ENCODE data around the gene NMNAT3. TPM values are rescaled to one million over a fixed set of nuclear protein-coding genes. Genes with fewer than 3 reads are reported as not detected.

Gene NMNAT3
- total RNA-seq, 1 donor from 2014 or later = 13.6 TPM

DNA sequence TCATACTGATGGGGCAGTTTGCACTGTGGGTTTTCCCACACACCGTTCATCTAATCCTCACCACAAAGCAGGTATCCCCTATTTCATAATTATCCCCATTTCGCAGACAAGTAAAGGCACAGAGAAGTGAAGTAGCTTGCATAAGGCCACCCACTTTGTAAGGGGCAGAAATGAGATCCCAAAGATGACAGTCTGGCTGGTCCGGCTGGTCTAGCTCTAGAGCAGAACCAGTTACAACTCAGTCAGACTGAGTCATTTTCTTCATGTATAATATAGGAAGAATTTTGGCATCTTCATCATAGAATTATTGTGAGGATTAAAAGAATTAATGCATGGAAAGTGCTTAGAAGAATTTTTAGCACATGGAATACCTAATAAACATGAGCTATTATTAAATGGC is 148.8 kb downstream of the NMNAT3 start:
- peaks cover 20% of the 10 kb centered on the region for H3K36me3 Mint-ChIP-seq
- peaks cover 58% of the 10 kb centered on the region for H3K4me1 Mint-ChIP-seq
- no peak overlapping the region for H3K4me3 Mint-ChIP-seq
- no peaks in the 10 kb centered on the region for H3K9me3 Mint-ChIP-seq
- DNase-seq (ENCODE audit: low spot score in 2 of 2, unreplicated experiment in 2 of 2) = no peak
- no peak overlapping the region for H3K27ac Mint-ChIP-seq
- TF ChIP-seq, protein P1, sequence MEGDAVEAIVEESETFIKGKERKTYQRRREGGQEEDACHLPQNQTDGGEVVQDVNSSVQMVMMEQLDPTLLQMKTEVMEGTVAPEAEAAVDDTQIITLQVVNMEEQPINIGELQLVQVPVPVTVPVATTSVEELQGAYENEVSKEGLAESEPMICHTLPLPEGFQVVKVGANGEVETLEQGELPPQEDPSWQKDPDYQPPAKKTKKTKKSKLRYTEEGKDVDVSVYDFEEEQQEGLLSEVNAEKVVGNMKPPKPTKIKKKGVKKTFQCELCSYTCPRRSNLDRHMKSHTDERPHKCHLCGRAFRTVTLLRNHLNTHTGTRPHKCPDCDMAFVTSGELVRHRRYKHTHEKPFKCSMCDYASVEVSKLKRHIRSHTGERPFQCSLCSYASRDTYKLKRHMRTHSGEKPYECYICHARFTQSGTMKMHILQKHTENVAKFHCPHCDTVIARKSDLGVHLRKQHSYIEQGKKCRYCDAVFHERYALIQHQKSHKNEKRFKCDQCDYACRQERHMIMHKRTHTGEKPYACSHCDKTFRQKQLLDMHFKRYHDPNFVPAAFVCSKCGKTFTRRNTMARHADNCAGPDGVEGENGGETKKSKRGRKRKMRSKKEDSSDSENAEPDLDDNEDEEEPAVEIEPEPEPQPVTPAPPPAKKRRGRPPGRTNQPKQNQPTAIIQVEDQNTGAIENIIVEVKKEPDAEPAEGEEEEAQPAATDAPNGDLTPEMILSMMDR (IDR thresholded peaks at IDR 0.05; ENCODE audit: unreplicated experiment) = no peak
- H3K27me3 Mint-ChIP-seq (ENCODE audit: low read depth) = no peaks in the 10 kb centered on the region

GRCh38 chr3:139528281-139528680 is 149.5 kb downstream of the NMNAT3 start:
- H3K4me1 Mint-ChIP-seq = peaks cover 56% of the 10 kb centered on the region
- no peak for DNase-seq (ENCODE audit: low spot score in 2 of 2, unreplicated experiment in 2 of 2)
- H3K27ac Mint-ChIP-seq = no peak overlapping the region
- peaks cover 22% of the 10 kb centered on the region for H3K36me3 Mint-ChIP-seq
- H3K9me3 Mint-ChIP-seq = no peaks in the 10 kb centered on the region
- H3K27me3 Mint-ChIP-seq (ENCODE audit: low read depth) = no peaks in the 10 kb centered on the region
- H3K4me3 Mint-ChIP-seq = no peak overlapping the region
- TF ChIP-seq, protein P1 (IDR thresholded peaks at IDR 0.05; ENCODE audit: unreplicated experiment) = no peak

- peaks cover 46% of the 10 kb centered on the region for H3K4me1 Mint-ChIP-seq
- peaks cover 29% of the 10 kb centered on the region for H3K36me3 Mint-ChIP-seq
- no peak overlapping the region for H3K4me3 Mint-ChIP-seq
- H3K27ac Mint-ChIP-seq = no peak overlapping the region
- no peaks in the 10 kb centered on the region for H3K27me3 Mint-ChIP-seq (ENCODE audit: low read depth)
- DNase-seq (ENCODE audit: low spot score in 2 of 2, unreplicated experiment in 2 of 2) = no peak
- H3K9me3 Mint-ChIP-seq = no peaks in the 10 kb centered on the region
- TF ChIP-seq, protein P1 (IDR thresholded peaks at IDR 0.05; ENCODE audit: unreplicated experiment) = no peak
Measured at GRCh38 chr3:139527265-139527664, 150.5 kb downstream of the NMNAT3 start.

DNA sequence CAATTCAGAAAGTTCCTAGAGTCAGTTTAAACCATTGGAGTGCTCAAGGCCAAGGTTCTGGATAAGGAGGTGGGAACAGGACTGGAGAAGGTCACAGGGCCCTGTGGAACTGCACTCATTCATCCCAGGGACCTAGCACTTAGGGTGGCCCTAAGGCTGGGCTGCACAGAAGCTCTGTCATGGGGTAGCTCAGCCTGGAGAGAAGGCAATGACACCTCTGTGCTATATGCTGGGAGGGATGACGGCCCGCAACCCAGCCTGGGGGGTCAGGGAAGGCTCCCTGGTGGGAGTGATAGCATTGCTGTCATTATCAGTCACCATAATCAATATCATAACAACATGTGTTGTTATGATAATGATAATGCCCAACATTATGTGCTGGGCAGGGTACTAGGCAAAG is 151.6 kb downstream of the NMNAT3 start:
- Mint-ChIP-seq H3K4me1 (peaks cover 34% of the 10 kb centered on the region), H3K9me3 (no peaks in the 10 kb centered on the region), H3K27ac (no peak overlapping the region), H3K36me3 (peaks cover 33% of the 10 kb centered on the region), H3K4me3 (no peak overlapping the region), H3K27me3 (ENCODE audit: low read depth) (no peaks in the 10 kb centered on the region)
- no peak for DNase-seq (ENCODE audit: low spot score in 2 of 2, unreplicated experiment in 2 of 2)
- TF ChIP-seq, protein P1 (IDR thresholded peaks at IDR 0.05; ENCODE audit: unreplicated experiment) = no peak

GRCh38 chr3:139524841-139525636 is 152.7 kb downstream of the NMNAT3 start:
- H3K27me3 Mint-ChIP-seq (ENCODE audit: low read depth) = no peaks in the 10 kb centered on the region
- H3K4me1 Mint-ChIP-seq = peaks cover 33% of the 10 kb centered on the region
- H3K4me3 Mint-ChIP-seq = no peak overlapping the region
- no peak for DNase-seq (ENCODE audit: low spot score in 2 of 2, unreplicated experiment in 2 of 2)
- no peaks in the 10 kb centered on the region for H3K9me3 Mint-ChIP-seq
- peak overlapping the region; percentile 81 for H3K27ac Mint-ChIP-seq
- H3K36me3 Mint-ChIP-seq = peaks cover 40% of the 10 kb centered on the region
- TF ChIP-seq, protein P1 (IDR thresholded peaks at IDR 0.05; ENCODE audit: unreplicated experiment) = no peak

Data from mesothelial cell of epicardium (in vitro differentiated cells).